Esophagus squamous epithelium (tissue), 4 donors: ENCODE results near the gene DIS3L2.

Source experiments
- POLR2A ChIP-seq, 4 donors: fragments of 450-650 bp; IDR thresholded peaks; one replicate each; pipeline ENCODE4 v1.6.1; 2017; ENCODE audit warnings: antibody characterized with exemption in 4 of 4, mild to moderate bottlenecking in 4 of 4, moderate library complexity in 3 of 4
- TF ChIP-seq, protein P1 (sequence below), 6 experiments: fragments of 450-650 bp in 4 of 6; fragments of 200-600 bp in 2 of 6; sonication (generic) in 2 of 6; IDR thresholded peaks; one replicate each; pipeline ENCODE4 v1.5.1; 2016 to 2019; ENCODE audit warnings: antibody characterized with exemption in 6 of 6, mild to moderate bottlenecking in 4 of 6, moderate library complexity in 4 of 6

DNA sequence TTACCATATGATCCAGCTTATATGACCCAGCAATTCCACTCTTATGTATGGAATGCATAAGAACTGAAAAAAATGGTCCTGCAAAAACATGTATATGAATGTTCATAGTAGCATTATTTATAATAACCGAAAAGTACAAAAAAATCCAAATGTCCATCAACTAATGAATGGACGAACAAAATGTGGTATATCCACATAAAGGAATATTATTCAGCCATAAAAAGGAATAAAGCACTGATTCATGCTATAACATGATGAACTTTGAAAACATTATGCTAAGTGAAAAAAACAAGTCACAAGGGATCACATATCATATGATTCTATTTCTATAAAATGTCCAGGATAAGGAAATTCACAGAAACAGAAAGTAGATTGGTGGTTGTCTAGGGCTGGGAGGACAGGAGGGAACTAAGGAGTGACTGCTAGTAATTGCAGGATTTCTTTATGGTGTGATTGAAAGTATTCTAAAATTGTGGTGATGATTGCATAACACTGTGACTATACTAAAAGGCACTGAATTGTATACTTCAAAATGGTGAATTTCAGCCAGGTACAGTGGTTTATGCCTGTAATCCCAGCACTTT, 10.0 kb upstream of the DIS3L2 start:
- TF ChIP-seq, protein P1, sequence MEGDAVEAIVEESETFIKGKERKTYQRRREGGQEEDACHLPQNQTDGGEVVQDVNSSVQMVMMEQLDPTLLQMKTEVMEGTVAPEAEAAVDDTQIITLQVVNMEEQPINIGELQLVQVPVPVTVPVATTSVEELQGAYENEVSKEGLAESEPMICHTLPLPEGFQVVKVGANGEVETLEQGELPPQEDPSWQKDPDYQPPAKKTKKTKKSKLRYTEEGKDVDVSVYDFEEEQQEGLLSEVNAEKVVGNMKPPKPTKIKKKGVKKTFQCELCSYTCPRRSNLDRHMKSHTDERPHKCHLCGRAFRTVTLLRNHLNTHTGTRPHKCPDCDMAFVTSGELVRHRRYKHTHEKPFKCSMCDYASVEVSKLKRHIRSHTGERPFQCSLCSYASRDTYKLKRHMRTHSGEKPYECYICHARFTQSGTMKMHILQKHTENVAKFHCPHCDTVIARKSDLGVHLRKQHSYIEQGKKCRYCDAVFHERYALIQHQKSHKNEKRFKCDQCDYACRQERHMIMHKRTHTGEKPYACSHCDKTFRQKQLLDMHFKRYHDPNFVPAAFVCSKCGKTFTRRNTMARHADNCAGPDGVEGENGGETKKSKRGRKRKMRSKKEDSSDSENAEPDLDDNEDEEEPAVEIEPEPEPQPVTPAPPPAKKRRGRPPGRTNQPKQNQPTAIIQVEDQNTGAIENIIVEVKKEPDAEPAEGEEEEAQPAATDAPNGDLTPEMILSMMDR (IDR thresholded peaks at IDR 0.05), result no peak
- no peak for TF ChIP-seq POLR2A (IDR thresholded peaks at IDR 0.05)
